ENCODE results near the gene SSH3. TPM values are rescaled to one million over a fixed set of nuclear protein-coding genes. Genes with fewer than 3 reads are reported as not detected.
"Not testable (repeated sequence)": the region's sequence is repeated elsewhere in the genome, so short reads cannot be mapped to it uniquely, and the experiment has no call there.

Gene SSH3
- total RNA-seq, 1 experiment from 2014 or later: 89.6 TPM

DNA sequence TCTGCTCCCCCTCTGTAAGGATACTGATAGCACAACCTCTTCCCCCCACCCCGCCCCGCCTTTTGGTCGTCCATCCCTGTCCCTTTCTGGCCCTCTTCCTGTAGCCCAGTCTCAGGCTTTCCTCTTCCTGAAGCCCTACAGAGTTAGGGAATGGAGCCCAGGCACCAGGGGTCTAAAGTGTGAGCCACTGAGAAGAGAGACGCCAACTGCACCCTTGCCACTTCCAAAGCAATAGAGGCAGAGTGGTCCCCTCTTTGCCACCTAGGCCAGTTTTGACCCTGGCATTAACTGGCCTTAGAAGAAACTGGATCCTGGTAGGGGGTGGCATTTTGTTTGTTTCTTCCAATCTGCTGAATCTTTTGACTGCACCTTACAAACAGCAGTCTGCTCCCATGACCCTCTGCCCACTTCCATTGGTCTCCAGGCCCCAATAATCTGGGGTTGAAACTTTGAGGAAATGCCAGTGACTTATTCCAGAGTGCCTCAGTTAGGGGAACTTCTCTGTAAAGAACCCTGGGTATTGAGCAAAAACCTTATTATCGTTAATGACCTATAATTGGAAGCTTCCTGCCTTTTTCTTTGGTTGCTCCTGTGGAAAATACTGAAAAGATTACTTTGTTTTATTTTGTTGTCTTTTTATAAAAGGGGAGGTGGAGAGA lies 46.7 kb upstream of the SSH3 start:
- no peaks in the 10 kb centered on the region for H3K9me3 Mint-ChIP-seq (ENCODE audit: unreplicated experiment)
- peaks cover 91% of the 10 kb centered on the region for H3K36me3 Mint-ChIP-seq (ENCODE audit: insufficient read depth, unreplicated experiment)
- peaks cover 26% of the 10 kb centered on the region for H3K36me3 ChIP-seq (ENCODE audit: control insufficient read depth, insufficient read depth, low read length)
- no peak overlapping the region for H3K4me3 Mint-ChIP-seq (ENCODE audit: unreplicated experiment)
- BruUV-seq (replicated peaks): TSS peak; percentile 26
- intact Hi-C loops (cut with micrococcal nuclease; ENCODE audit: unreplicated experiment): no loop called here
- H3K4me1 Mint-ChIP-seq (ENCODE audit: low read depth, unreplicated experiment): peaks cover 17% of the 10 kb centered on the region
- CTCF ChIA-PET: no interaction called here
- H3K4me3 ChIP-seq (ENCODE audit: low read depth, low read length): no peak overlapping the region
- H3K27ac Mint-ChIP-seq (ENCODE audit: unreplicated experiment): no peak overlapping the region
- DNase-seq: peak in 1 of 2 experiments; percentile 26
- no peaks in the 10 kb centered on the region for H3K27me3 Mint-ChIP-seq (ENCODE audit: insufficient read depth, unreplicated experiment)
- POLR2A ChIA-PET: interaction anchor here (0.6 kb wide), 1 partner anchor 251 kb away, joined by 7 read pairs; no protein-coding TSS in a partner anchor
- H3K9me3 ChIP-seq: no peaks in the 10 kb centered on the region
- H3K4me1 ChIP-seq: peaks cover 12% of the 10 kb centered on the region
- H3K27me3 ChIP-seq (replicated peaks; ENCODE audit: control insufficient read depth, insufficient read depth, low read length): no peaks in the 10 kb centered on the region
- TF ChIP-seq, protein P1, sequence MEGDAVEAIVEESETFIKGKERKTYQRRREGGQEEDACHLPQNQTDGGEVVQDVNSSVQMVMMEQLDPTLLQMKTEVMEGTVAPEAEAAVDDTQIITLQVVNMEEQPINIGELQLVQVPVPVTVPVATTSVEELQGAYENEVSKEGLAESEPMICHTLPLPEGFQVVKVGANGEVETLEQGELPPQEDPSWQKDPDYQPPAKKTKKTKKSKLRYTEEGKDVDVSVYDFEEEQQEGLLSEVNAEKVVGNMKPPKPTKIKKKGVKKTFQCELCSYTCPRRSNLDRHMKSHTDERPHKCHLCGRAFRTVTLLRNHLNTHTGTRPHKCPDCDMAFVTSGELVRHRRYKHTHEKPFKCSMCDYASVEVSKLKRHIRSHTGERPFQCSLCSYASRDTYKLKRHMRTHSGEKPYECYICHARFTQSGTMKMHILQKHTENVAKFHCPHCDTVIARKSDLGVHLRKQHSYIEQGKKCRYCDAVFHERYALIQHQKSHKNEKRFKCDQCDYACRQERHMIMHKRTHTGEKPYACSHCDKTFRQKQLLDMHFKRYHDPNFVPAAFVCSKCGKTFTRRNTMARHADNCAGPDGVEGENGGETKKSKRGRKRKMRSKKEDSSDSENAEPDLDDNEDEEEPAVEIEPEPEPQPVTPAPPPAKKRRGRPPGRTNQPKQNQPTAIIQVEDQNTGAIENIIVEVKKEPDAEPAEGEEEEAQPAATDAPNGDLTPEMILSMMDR (IDR thresholded peaks at IDR 0.05; ENCODE audit: insufficient read depth in 1 of 2, low read depth in 1 of 2, low read length in 1 of 2, severe bottlenecking in 1 of 2, unreplicated experiment in 1 of 2): no peak

DNA sequence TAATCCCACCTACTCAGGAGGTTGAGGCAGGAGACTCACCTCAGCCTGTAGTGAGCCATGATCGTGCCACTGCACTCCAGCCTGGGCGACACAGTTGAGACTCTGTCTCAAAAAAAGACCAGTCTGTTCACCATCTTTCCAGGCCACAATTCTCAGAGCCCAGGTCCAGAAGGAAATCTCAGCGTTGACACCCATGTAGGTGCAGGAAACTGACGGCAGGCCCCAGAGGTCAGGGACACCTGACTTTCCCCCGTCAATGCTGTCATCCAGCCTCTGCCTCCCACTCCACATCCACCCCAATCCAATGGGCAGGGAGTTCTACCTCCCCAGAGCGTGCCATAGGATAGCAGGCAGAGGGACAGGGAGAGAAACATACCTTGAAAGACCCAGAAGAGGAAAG lies 42.9 kb upstream of the SSH3 start:
- TF ChIP-seq, protein P1 (IDR thresholded peaks at IDR 0.05; ENCODE audit: insufficient read depth in 1 of 2, low read depth in 1 of 2, low read length in 1 of 2, severe bottlenecking in 1 of 2, unreplicated experiment in 1 of 2): no peak
- intact Hi-C loops (cut with micrococcal nuclease; ENCODE audit: unreplicated experiment): no loop called here
- H3K4me1 Mint-ChIP-seq (ENCODE audit: low read depth, unreplicated experiment): peaks cover 20% of the 10 kb centered on the region
- Histone ChIP-seq H3K9me3 (no peaks in the 10 kb centered on the region), H3K4me1 (peaks cover 23% of the 10 kb centered on the region), H3K4me3 (ENCODE audit: low read depth, low read length) (no peak overlapping the region), H3K36me3 (ENCODE audit: control insufficient read depth, insufficient read depth, low read length) (peaks cover 4% of the 10 kb centered on the region), H3K27me3 (replicated peaks; ENCODE audit: control insufficient read depth, insufficient read depth, low read length) (no peaks in the 10 kb centered on the region)
- H3K4me3 Mint-ChIP-seq (ENCODE audit: unreplicated experiment): peak overlapping the region; percentile 60
- no peaks in the 10 kb centered on the region for H3K9me3 Mint-ChIP-seq (ENCODE audit: unreplicated experiment)
- POLR2A ChIA-PET: no interaction called here
- H3K36me3 Mint-ChIP-seq (ENCODE audit: insufficient read depth, unreplicated experiment): peaks cover 53% of the 10 kb centered on the region
- no TSS peak for BruUV-seq (replicated peaks)
- DNase-seq: no peak
- H3K27ac Mint-ChIP-seq (ENCODE audit: unreplicated experiment): peak overlapping the region; percentile 63
- CTCF ChIA-PET: no interaction called here
- H3K27me3 Mint-ChIP-seq (ENCODE audit: insufficient read depth, unreplicated experiment): no peaks in the 10 kb centered on the region

DNA sequence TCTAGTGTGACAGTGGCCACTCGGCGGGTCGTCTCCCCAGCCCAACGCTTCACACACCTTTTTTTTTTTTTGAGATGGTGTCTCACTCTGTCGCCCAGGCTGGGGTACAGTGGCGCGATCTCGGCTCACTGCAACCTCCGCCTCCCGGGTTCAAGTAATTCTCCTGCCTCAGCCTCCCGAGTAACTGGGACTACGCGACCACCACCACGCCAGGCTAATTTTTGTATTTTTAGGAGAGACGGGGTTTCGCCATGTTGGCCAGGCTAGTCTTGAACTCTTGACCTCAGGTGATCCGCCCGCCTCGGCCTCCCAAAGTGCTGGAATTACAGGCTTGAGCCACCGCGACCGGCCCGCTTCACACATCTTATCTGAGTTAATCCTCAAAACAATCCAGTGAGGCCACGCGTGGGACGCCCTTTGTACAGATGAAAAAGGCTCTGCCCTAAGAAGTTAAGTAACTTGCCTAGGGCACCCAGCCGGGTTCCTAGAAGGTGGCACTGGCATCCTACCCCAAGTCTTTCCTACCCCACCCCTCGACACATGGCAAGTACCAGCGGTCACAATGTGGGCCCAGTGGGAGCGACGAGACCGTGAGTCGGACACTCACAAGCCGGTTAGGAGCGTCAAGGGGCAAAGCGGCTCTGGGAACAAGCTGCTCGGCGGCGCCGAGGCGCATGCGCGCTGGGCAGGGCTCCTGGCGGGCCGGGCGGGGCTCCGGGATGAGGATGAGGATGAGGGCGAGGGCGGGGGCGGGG lies 42.3 kb upstream of the SSH3 start:
- H3K9me3 Mint-ChIP-seq (ENCODE audit: unreplicated experiment); H3K27me3 ChIP-seq (replicated peaks; ENCODE audit: control insufficient read depth, insufficient read depth, low read length); intact Hi-C loops (cut with micrococcal nuclease; ENCODE audit: unreplicated experiment); H3K36me3 ChIP-seq (ENCODE audit: control insufficient read depth, insufficient read depth, low read length); H3K9me3 ChIP-seq; BruUV-seq (replicated peaks); H3K27me3 Mint-ChIP-seq (ENCODE audit: insufficient read depth, unreplicated experiment): not testable (repeated sequence)
- ChIA-PET POLR2A (interaction anchor here (0.7 to 1.6 kb wide), 2 partner anchors 21 to 42 kb away, joined by 3 to 12 read pairs; partner anchors contain the start of gene SSH3), CTCF (interaction anchor here (0.6 to 2.9 kb wide), 15 partner anchors 8 to 1287 kb away, joined by 3 to 44 read pairs (median 4); partner anchors contain the start of gene ANKRD13D)
- Mint-ChIP-seq H3K36me3 (ENCODE audit: insufficient read depth, unreplicated experiment) (peaks cover 53% of the 10 kb centered on the region), H3K4me1 (ENCODE audit: low read depth, unreplicated experiment) (peaks cover 20% of the 10 kb centered on the region), H3K27ac (ENCODE audit: unreplicated experiment) (peak overlapping the region; percentile 63), H3K4me3 (ENCODE audit: unreplicated experiment) (peak overlapping the region; percentile 60)
- Histone ChIP-seq H3K4me1 (peaks cover 27% of the 10 kb centered on the region), H3K4me3 (ENCODE audit: low read depth, low read length) (peak overlapping the region; percentile 10)
- peak; percentile 70 to 76 for DNase-seq
